Natural killer cell treated with Interleukin-12 subunit alpha and Interleukin-12 subunit beta and Interleukin-15 and Interleukin-18, amount 100 ng/mL, for 72 hours (primary cell): ENCODE results near the gene ADM5. TPM values are rescaled to one million over a fixed set of nuclear protein-coding genes. Genes with fewer than 3 reads are reported as not detected.

Experiments
- ATAC-seq, 2 donors: fragments of 150-1000 bp; cut with Tn5 transposase in 1 of 2; sonication (Bioruptor Pico), chemical (Tn5 transposase) in 1 of 2; 2 replicates each; pipeline ENCODE4 v1.10.0; 2021
- DNase-seq: peaks from one replicate; pipeline ENCODE4 v3.0.0; 2022; ENCODE audit warnings: low spot score
- H3K27ac Mint-ChIP-seq, 2 donors: 1 replicate in 1 of 2; 2 replicates in 1 of 2; pipeline ENCODE4 v1.8.0; 2022; ENCODE audit warnings: mixed read lengths in 2 of 2, mild to moderate bottlenecking in 1 of 2, moderate library complexity in 1 of 2
- H3K27me3 Mint-ChIP-seq, 2 donors: 1 replicate in 1 of 2; 2 replicates in 1 of 2; pipeline ENCODE4 v1.8.0; 2022; ENCODE audit warnings: mixed read lengths in 2 of 2
- H3K36me3 Mint-ChIP-seq: one replicate; pipeline ENCODE4 v1.8.0; 2022; ENCODE audit warnings: mixed read lengths
- H3K4me1 Mint-ChIP-seq, 2 donors: 1 replicate in 1 of 2; 2 replicates in 1 of 2; pipeline ENCODE4 v1.8.0; 2022; ENCODE audit warnings: low read depth in 2 of 2, mixed read lengths in 2 of 2, mild to moderate bottlenecking in 1 of 2
- H3K4me3 Mint-ChIP-seq: one replicate; pipeline ENCODE4 v1.8.0; 2022; ENCODE audit warnings: mixed read lengths
- H3K9me3 Mint-ChIP-seq: 2 replicates; pipeline ENCODE4 v1.8.0; 2022; ENCODE audit warnings: mixed read lengths
- total RNA-seq, 2 donors: library from RNA; stranded (reverse); gene quantifications; one replicate each; pipeline ENCODE4 v1.2.3, GENCODE V29; 2022

ADM5 gene
- total RNA-seq, 2 donors from 2014 or later = 5.7 to 18.5 TPM

DNA sequence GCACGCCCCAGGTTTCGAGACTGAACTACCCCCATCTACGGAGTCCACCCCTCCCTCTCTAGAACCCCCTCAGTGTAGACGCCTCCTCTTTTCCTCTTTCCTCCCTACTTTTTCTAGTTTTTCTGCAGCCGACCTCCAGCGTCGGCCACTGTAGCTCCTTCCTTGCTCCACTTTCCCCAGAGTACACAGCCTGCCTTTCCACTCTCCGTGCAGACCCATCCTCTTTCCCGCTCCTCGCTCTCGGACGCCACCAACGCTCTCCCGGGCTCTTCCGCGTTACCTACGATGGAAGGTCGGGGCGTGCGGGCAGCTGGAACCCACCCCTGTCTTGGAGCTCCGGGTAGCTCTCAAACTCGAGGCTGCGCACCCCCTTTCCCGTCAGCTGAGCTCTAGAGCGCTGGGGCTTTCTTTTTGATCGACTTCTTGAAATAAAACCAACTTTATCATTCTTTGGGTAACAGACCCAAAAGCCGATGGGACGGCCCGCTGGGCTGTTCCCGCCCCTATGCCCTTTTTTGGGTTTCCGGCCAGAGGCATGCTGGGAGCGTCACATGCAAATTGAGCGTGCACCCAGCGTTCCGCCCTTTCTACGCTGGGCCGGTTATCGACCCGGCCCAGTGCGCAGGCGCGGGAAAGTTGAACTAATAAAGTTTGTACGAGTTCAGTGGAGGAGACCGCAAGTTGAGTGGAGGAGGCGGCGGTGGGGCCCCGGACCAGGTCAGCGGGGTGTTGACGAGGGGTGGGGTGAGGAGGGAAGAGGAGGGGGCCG lies 23.9 kb upstream of the ADM5 start, which contains the start of the genes BCL2L12 and IRF3:
BCL2L12 (plus strand) TSS at position 583 of the 769 bp plus-strand sequence. CDS start 760 bp downstream, outside the sequence.
IRF3 (minus strand) TSS at position 507 of the 769 bp plus-strand sequence. CDS start 1,019 bp downstream, outside the sequence.
- peak within 1 kb of the TSS; percentile 94 to 100 for H3K27ac Mint-ChIP-seq
- peaks cover 4% of the 10 kb centered on the region for H3K36me3 Mint-ChIP-seq
- H3K4me3 Mint-ChIP-seq = peak within 1 kb of the TSS; percentile 99
- H3K27me3 Mint-ChIP-seq = no peaks in the 10 kb centered on the region
- no peaks in the 10 kb centered on the region for H3K9me3 Mint-ChIP-seq
- peaks cover 34 to 38% of the 10 kb centered on the region in 2 donors for H3K4me1 Mint-ChIP-seq
- DNase-seq = peak; percentile 99
- peak; percentile 93 for ATAC-seq

DNA sequence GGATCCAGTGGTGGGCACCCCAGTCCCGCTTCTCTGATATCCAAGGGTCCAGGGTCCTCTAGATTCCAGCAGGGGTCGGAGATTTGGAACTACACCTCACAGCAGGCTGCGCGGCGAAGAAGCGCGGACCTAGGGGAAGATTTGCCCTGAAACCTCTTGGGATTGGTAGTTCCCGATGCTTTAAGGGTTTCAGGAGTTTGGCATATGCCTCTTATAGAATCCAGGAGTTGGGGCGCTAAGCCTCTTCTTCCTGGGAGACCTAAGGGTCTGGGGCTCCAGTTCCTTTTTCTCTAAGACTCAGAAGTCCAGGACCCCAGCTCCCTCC lies 23.3 kb upstream of the ADM5 start:
- no peaks in the 10 kb centered on the region for H3K27me3 Mint-ChIP-seq
- no peaks in the 10 kb centered on the region for H3K9me3 Mint-ChIP-seq
- no peak for ATAC-seq
- H3K27ac Mint-ChIP-seq = peak overlapping the region; percentile 94 to 100
- peaks cover 4% of the 10 kb centered on the region for H3K36me3 Mint-ChIP-seq
- H3K4me1 Mint-ChIP-seq = peaks cover 34 to 38% of the 10 kb centered on the region in 2 donors
- DNase-seq = no peak
- peak overlapping the region; percentile 99 for H3K4me3 Mint-ChIP-seq

DNA sequence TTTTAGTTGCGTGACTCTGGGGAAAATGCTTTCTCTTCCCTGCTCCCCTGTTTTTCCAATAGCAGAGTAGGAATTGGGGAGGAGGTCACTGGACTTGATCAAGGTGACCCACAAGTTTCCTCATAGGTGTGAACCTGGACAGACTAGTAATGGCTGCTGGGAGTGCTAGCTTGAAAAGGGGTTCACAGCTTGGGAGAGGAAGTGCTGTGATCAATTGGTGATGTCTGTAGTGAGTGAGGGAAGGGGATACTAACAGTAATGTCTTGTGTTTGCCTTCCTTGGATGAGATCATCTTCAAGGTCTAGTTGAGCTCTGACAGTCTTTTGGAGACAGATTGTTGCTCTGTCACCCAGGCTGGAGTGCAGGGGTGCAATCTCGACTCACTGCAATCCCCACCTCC lies 21.9 kb upstream of the ADM5 start:
- Mint-ChIP-seq H3K27me3 (no peaks in the 10 kb centered on the region), H3K27ac (peak overlapping the region in 1 of 2 donors; percentile 94)

DNA sequence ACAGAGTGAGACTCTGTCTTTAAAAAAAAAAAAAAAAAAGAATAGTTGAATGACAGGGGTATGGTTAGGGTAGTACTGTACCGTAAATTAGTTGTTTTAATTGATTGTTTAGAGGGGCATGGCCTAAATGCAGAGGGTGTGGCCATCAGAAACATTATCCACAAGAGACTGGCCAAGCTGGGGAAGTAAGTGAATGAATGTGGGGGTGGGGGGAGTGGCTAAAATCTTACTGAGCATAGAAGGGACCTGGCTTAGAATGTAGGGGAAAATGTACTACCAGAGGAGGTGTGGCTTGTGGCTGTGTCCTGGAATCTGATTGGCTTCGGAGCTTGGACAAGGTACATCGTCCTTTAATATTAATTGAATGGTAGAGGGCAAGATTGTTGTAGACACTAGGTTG lies 19.9 kb upstream of the ADM5 start:
- peaks cover 4% of the 10 kb centered on the region for H3K36me3 Mint-ChIP-seq
- H3K27ac Mint-ChIP-seq = no peak overlapping the region
- H3K4me3 Mint-ChIP-seq = no peak overlapping the region
- no peaks in the 10 kb centered on the region for H3K9me3 Mint-ChIP-seq
- H3K27me3 Mint-ChIP-seq = no peaks in the 10 kb centered on the region
- no peak for DNase-seq
- H3K4me1 Mint-ChIP-seq = peaks cover 41% of the 10 kb centered on the region in 2 donors
- no peak for ATAC-seq

More for the DNA sequence above, 21.9 kb upstream of the ADM5 start:
- peaks cover 43 to 46% of the 10 kb centered on the region in 2 donors for H3K4me1 Mint-ChIP-seq
- ATAC-seq (no peak), DNase-seq (no peak)
- H3K36me3 Mint-ChIP-seq = peaks cover 4% of the 10 kb centered on the region
- H3K9me3 Mint-ChIP-seq = no peaks in the 10 kb centered on the region
- peak overlapping the region; percentile 99 for H3K4me3 Mint-ChIP-seq

GRCh38 chr19:49672131-49672919 lies 17.1 kb upstream of the ADM5 start:
- Mint-ChIP-seq H3K27ac (peak overlapping the region in 1 of 2 donors; percentile 23), H3K9me3 (no peaks in the 10 kb centered on the region)

DNA sequence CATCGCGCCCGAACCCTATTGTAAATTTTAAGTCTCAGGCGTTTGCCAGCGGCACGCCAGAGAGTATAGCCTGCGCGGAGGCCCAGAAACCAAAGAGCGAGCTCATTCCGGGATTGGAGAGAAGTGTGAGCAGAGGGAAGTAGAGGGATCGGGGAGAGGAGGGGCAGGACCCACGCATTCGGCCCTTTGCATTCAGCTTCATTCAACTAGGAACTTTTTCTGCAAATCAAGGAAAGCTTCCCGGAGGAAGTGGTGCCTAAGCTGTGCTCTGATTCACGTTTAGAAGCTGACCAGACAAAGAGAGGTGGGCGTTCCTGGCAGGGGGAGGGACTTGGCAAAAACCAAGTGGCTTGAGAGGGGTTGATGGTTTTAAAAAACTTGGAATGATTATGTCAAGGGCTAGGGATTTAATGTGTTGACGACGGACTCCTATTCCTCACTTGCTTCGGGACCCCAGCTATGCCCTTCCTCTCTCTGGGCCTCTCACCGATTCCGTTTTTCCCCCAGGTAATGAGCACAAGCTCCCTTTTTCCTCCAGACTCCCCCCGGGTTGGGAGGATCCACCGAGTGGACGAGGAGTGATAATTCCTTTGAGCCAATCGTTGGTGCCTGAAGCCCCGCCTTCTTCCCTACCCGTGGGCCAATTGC lies 13.1 kb upstream of the ADM5 start:
- DNase-seq = peak; percentile 84
- peak overlapping the region; percentile 97 to 98 for H3K27ac Mint-ChIP-seq
- H3K36me3 Mint-ChIP-seq = no peaks in the 10 kb centered on the region
- H3K4me1 Mint-ChIP-seq = peaks cover 41 to 42% of the 10 kb centered on the region in 2 donors
- peak overlapping the region; percentile 94 for H3K4me3 Mint-ChIP-seq
- peak; percentile 32 to 52 for ATAC-seq
- no peaks in the 10 kb centered on the region for H3K9me3 Mint-ChIP-seq
- no peaks in the 10 kb centered on the region for H3K27me3 Mint-ChIP-seq

More at GRCh38 chr19:49672131-49672919, 17.1 kb upstream of the ADM5 start:
- DNase-seq = peak; percentile 80
- Mint-ChIP-seq H3K27me3 (no peaks in the 10 kb centered on the region), H3K4me1 (peaks cover 27 to 28% of the 10 kb centered on the region in 2 donors), H3K4me3 (no peak overlapping the region), H3K36me3 (no peaks in the 10 kb centered on the region)
- no peak for ATAC-seq

GRCh38 chr19:49676784-49677230 lies 12.6 kb upstream of the ADM5 start:
- Mint-ChIP-seq H3K4me1 (peaks cover 39 to 41% of the 10 kb centered on the region in 2 donors), H3K9me3 (no peaks in the 10 kb centered on the region), H3K4me3 (peak overlapping the region; percentile 94), H3K27ac (peak overlapping the region; percentile 97 to 98), H3K27me3 (no peaks in the 10 kb centered on the region), H3K36me3 (no peaks in the 10 kb centered on the region)
- DNase-seq (peak; percentile 99), ATAC-seq (peak; percentile 87 to 91)

DNA sequence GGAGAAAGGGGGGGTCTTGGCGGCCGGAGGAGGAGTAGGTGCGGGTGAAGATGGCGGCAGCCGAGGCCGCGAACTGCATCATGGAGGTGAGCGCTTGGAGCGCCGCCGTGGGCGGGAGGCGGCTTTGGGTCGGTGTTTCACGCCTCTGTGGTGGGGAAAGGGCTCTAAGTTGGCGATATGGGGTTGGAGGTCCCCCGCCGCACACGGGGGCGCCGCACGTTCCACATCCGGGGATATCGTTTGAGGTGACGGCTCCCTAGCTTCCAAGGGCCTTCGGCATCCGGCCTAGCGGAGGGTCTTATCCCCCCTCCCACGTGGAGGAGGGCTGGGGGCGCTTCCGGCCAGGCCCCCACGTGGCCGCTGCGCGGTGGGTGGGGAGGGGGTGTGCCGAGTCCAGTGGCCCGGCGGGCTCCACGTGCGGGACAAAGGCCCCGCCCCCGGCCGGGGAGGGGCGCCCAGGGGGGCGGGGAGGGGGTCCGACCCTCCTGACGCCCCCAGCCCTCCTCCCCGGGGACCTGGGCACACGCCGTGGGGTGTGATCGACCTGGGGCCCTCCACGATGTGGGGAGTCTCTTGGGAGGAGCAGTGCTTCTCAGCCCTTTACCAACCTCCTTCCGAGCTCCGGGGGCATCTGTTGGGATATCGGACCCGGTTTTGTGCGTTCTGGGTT lies 12.0 kb upstream of the ADM5 start, which contains the start of gene PRMT1:
PRMT1 (plus strand) TSS at position 41 of the 670 bp plus-strand sequence; CDS start at position 51, 10 bp downstream.
- H3K9me3 Mint-ChIP-seq = no peaks in the 10 kb centered on the region
- H3K4me1 Mint-ChIP-seq = peaks cover 35 to 40% of the 10 kb centered on the region in 2 donors
- H3K27ac Mint-ChIP-seq = peak within 1 kb of the TSS; percentile 97 to 98
- ATAC-seq = peak; percentile 1 to 17
- DNase-seq = peak; percentile 72
- H3K36me3 Mint-ChIP-seq = no peaks in the 10 kb centered on the region
- peak within 1 kb of the TSS; percentile 94 for H3K4me3 Mint-ChIP-seq
- no peaks in the 10 kb centered on the region for H3K27me3 Mint-ChIP-seq

GRCh38 chr19:49677901-49678674 lies 11.3 kb upstream of the ADM5 start:
- Mint-ChIP-seq H3K4me1 (peaks cover 35 to 40% of the 10 kb centered on the region in 2 donors), H3K9me3 (no peaks in the 10 kb centered on the region), H3K4me3 (peak overlapping the region; percentile 94), H3K27me3 (no peaks in the 10 kb centered on the region), H3K36me3 (no peaks in the 10 kb centered on the region), H3K27ac (peak overlapping the region; percentile 95 to 98)
- ATAC-seq = peak; percentile 21 to 30
- DNase-seq = peak; percentile 91

DNA sequence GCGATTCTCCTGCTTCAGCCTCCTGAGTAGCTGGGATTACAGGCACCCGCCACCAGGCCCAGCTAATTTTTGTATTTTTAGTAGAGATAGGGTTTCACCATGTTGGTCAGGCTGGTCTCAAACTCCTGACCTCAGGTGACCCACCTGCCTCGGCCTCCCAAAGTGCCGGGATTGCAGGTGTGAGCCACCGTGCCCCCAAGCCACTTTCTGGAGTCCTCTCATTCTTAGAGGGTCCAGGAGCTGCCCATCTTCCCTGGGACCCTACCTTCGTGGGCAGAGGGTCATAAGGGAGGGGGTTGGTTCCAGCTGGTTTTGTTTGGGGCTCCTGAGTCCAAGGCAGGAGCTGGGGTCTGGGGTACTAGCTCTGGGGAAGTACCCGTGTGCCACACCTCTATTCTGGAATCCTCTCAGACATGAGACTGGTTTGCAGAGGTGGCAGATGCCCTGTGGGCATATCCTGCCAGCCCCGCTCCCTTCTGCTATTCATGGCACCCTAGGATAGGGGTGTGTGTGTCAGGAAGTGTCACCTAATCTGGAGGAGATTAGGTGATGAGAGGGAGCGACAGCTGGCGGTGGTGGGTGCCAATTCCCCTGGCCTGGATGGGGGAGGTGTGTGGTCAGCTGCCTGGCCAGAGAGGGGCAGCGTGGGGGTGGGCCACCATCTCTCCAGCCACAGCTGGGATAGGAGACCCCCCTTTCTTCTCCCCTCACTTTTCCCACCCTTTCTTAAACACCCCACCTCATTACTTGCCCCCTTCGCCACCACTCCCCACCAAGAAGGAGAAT lies 10.2 kb upstream of the ADM5 start:
- peak overlapping the region; percentile 95 to 98 for H3K27ac Mint-ChIP-seq
- H3K4me1 Mint-ChIP-seq = peaks cover 30 to 42% of the 10 kb centered on the region in 2 donors
- DNase-seq = no peak
- H3K4me3 Mint-ChIP-seq = peak overlapping the region; percentile 94
- no peaks in the 10 kb centered on the region for H3K9me3 Mint-ChIP-seq
- no peaks in the 10 kb centered on the region for H3K36me3 Mint-ChIP-seq
- ATAC-seq = no peak
- no peaks in the 10 kb centered on the region for H3K27me3 Mint-ChIP-seq

DNA sequence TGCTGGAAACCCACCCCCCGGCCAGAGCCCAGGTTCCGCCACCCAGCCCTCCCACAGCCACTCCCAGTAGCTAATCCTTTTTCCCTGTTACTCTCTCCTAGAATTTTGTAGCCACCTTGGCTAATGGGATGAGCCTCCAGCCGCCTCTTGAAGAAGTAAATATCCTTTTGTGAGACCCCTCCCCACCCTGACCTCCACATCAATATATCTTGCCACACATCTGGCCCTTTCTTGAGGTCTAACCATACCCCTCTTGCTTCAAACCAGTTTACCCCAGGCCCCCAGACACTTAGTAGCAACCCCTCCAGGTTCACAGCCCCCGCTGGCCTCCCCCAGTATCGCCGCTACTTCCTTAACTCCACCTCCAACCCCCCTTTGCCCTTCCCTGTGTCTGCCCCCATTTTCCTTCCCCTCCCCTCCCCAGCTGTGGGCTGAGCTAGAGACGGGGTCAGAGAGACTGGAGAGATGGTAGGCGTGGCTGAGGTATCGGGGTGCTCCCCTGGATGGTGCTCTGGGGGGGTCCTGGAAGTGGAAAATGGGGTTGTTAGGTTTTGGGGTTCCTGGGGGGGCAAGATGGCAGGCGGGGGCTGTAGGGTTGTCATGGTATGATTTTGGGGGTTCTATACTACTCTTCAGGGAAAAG lies 9.5 kb upstream of the ADM5 start:
- Mint-ChIP-seq H3K4me1 (peaks cover 30 to 44% of the 10 kb centered on the region in 2 donors), H3K27ac (peak overlapping the region in 1 of 2 donors; percentile 27), H3K4me3 (peak overlapping the region; percentile 36)

More for the DNA sequence above, 9.5 kb upstream of the ADM5 start:
- ATAC-seq = no peak
- no peak for DNase-seq
- Mint-ChIP-seq H3K36me3 (no peaks in the 10 kb centered on the region), H3K9me3 (no peaks in the 10 kb centered on the region), H3K27me3 (no peaks in the 10 kb centered on the region)
